Measurements from ENCODE around the gene MALSU1.

MALSU1 gene

GRCh38 chr7:23356726-23357125 is 57.6 kb downstream of the MALSU1 start:
- no peaks in the 10 kb centered on the region for H3K9me3 ChIP-seq
- no peak for TF ChIP-seq CTCF (IDR thresholded peaks at IDR 0.05)
- no peak overlapping the region for H3K4me3 ChIP-seq (ENCODE audit: low read depth in 1 of 2, low read length in 1 of 2)
- peaks cover 6 to 24% of the 10 kb centered on the region in 2 experiments for H3K4me1 ChIP-seq (ENCODE audit: control insufficient read depth in 1 of 2, insufficient read depth in 1 of 2, low read depth in 1 of 2, low read length in 1 of 2)
- H3K36me3 ChIP-seq = no peaks in the 10 kb centered on the region
- H3K27me3 ChIP-seq = no peaks in the 10 kb centered on the region
- no peak overlapping the region for H3K27ac ChIP-seq

DNA sequence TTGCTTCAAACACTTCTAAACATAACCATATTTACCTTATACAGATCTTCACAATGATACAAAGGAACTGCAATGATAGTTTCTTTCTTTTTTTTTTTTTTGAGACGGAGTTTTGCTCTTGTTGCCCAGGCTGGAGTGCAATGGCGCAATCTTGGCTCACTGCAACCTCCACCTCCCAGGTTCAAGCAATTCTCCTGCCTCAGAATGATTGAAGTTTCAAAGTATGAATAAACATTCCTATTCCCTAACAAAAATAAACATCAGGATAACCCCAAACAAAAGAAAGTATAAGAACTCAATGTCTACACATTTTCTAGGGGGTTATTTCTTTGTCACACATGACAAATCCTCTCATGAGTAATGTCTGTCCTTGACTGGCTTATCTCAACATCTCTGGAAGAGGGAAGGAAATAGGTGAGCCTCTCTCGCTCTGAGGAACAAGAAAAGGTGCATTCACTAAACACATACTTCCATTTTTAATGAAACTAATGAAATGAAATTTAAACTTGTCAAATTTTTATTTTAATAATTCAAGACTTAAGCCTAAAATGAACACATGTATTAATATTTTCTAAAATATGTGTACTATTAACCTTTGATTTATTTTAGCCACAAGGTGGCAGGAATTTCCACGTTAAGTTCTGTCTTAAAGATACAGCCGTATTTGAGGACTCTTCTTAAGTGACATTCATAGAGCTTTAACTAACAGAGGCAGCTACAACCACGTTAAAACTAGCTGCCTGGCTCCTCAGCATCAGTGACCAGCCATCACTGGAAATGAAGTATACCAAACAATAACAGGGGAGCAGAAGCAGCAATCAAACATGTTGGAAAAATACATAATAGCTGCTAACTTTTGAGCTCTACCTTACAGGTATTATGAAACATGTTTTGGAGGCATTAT is 58.3 kb downstream of the MALSU1 start:
- no peak for TF ChIP-seq CTCF (IDR thresholded peaks at IDR 0.05)
- Histone ChIP-seq H3K9me3 (no peaks in the 10 kb centered on the region), H3K4me1 (ENCODE audit: control insufficient read depth in 1 of 2, insufficient read depth in 1 of 2, low read depth in 1 of 2, low read length in 1 of 2) (peaks cover 6 to 24% of the 10 kb centered on the region in 2 experiments), H3K36me3 (no peaks in the 10 kb centered on the region), H3K27ac (no peak overlapping the region), H3K4me3 (ENCODE audit: low read depth in 1 of 2, low read length in 1 of 2) (no peak overlapping the region), H3K27me3 (no peaks in the 10 kb centered on the region)

GRCh38 chr7:23358152-23358674 is 59.1 kb downstream of the MALSU1 start:
- peaks cover 6 to 24% of the 10 kb centered on the region in 2 experiments for H3K4me1 ChIP-seq (ENCODE audit: control insufficient read depth in 1 of 2, insufficient read depth in 1 of 2, low read depth in 1 of 2, low read length in 1 of 2)
- H3K4me3 ChIP-seq (ENCODE audit: low read depth in 1 of 2, low read length in 1 of 2) = no peak overlapping the region
- no peaks in the 10 kb centered on the region for H3K9me3 ChIP-seq
- H3K27ac ChIP-seq = no peak overlapping the region
- H3K27me3 ChIP-seq = no peaks in the 10 kb centered on the region
- no peak for TF ChIP-seq CTCF (IDR thresholded peaks at IDR 0.05)
- no peaks in the 10 kb centered on the region for H3K36me3 ChIP-seq
